Testis (tissue), 5 donors: Measurements from ENCODE around the gene KCNB1. TPM values are rescaled to one million over a fixed set of nuclear protein-coding genes. Genes with fewer than 3 reads are reported as not detected.

Experiments
- DNase-seq: peaks from one replicate; pipeline ENCODE4 v3.0.0-alpha.2; 2019
- H3K27ac ChIP-seq, 2 donors: fragments of 200-600 bp; sonication (generic); one replicate each; pipeline ENCODE4 v1.5.1; 2019
- H3K27me3 ChIP-seq: fragments of 200-600 bp; sonication (generic); one replicate; pipeline ENCODE4 v1.5.1; 2019
- H3K36me3 ChIP-seq: fragments of 200-600 bp; sonication (generic); one replicate; pipeline ENCODE4 v1.5.1; 2017; ENCODE audit warnings: low read depth; ENCODE audit errors: missing control alignments
- H3K4me1 ChIP-seq: fragments of 200-600 bp; sonication (generic); one replicate; pipeline ENCODE4 v1.5.1; 2019
- H3K4me3 ChIP-seq, 2 donors: fragments of 200-600 bp; sonication (generic); one replicate each; pipeline ENCODE4 v1.5.1; 2017 to 2019
- H3K9me3 ChIP-seq: fragments of 200-600 bp; sonication (generic); one replicate; pipeline ENCODE4 v1.5.1; 2017
- POLR2A ChIP-seq: fragments of 450-650 bp; IDR thresholded peaks from one replicate; pipeline ENCODE4 v1.6.1; 2017; ENCODE audit warnings: antibody characterized with exemption, mild to moderate bottlenecking, moderate library complexity
- WGBS, 2 donors: methylation state at CpG; one replicate each; pipeline ENCODE4 v1.1.5; 2018; 5-methylcytosine and 5-hydroxymethylcytosine counted together
- intact Hi-C: fragments of 100-400 bp; cut with DNase I; formaldehyde crosslinking; loops from one replicate; pipeline ENCODE4 v1.15.1; 2023; ENCODE audit warnings: low total_unique reads
- long read RNA-seq, 2 donors: transcript quantifications; one replicate each; lab custom pipeline, GENCODE V29; 2026
- polyA plus RNA-seq: library from polyadenylated mRNA; stranded (reverse); fragments of 350-450 nt; fragmentation: Illumina TruSeq; extraction: RNeasy Lipid Tissue Mini Kit (QIAGEN cat#74804); gene quantifications from one replicate; pipeline ENCODE4 v1.2.3, GENCODE V29; 2014; ENCODE audit warnings: low read depth, low replicate concordance; ENCODE audit not compliant: insufficient read depth
- total RNA-seq, 2 donors: library from RNA; depleted of rRNA; stranded (reverse); fragments of >200 nt; gene quantifications; one replicate each; pipeline ENCODE4 v1.2.3, GENCODE V29; 2016
- TF ChIP-seq, protein P1 (sequence below), 3 experiments: fragments of 450-650 bp in 2 of 3; fragments of 200-600 bp in 1 of 3; sonication (generic) in 1 of 3; IDR thresholded peaks; one replicate each; pipeline ENCODE4 v1.5.1; 2016 to 2019; ENCODE audit warnings: antibody characterized with exemption in 3 of 3, mild to moderate bottlenecking in 2 of 3, moderate library complexity in 1 of 3

The KCNB1 gene
- total RNA-seq (1 to 10 TPM; 2.3 to 4.6 TPM), polyA plus RNA-seq (1.5 TPM)
- long read RNA-seq, donor 1, full-length matches to known transcripts = 1 of 1 reads
- long read RNA-seq, donor 1, partial matches to known transcripts = 0 of 1 reads
- long read RNA-seq, donor 1, other reads (novel, unspliced or antisense) = 0 of 1 reads
- long read RNA-seq, donor 2 = 0 reads

DNA sequence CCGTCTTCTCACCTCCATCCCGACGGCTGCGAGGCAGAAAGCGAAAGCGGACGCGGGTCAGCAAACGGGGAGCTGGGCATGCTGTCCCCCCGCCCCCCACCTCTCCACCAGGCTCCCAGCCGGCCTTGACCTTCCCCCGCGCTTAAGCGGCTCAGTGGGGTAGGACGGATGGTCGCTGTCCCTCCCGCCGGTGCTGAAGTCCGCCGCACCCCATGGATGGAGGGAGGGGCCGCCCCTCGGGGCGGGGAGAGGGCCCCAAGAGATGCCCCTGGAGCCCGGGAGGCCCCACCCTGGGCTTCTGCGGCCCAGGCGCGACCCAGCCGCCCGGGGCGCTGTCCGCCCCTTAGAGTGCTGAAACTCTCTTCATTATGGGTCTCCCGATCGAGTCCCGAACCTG is at the start of gene KCNB1:
Gene KCNB1, minus strand, starts transcription at position 48 of the 397 bp plus-strand sequence. CDS start 188 bp downstream, outside the sequence.
- H3K27ac ChIP-seq = no peak within 1 kb of the TSS
- H3K4me3 ChIP-seq = peak within 1 kb of the TSS; percentile 51 to 57
- no peak for TF ChIP-seq POLR2A
- TF ChIP-seq, protein P1, sequence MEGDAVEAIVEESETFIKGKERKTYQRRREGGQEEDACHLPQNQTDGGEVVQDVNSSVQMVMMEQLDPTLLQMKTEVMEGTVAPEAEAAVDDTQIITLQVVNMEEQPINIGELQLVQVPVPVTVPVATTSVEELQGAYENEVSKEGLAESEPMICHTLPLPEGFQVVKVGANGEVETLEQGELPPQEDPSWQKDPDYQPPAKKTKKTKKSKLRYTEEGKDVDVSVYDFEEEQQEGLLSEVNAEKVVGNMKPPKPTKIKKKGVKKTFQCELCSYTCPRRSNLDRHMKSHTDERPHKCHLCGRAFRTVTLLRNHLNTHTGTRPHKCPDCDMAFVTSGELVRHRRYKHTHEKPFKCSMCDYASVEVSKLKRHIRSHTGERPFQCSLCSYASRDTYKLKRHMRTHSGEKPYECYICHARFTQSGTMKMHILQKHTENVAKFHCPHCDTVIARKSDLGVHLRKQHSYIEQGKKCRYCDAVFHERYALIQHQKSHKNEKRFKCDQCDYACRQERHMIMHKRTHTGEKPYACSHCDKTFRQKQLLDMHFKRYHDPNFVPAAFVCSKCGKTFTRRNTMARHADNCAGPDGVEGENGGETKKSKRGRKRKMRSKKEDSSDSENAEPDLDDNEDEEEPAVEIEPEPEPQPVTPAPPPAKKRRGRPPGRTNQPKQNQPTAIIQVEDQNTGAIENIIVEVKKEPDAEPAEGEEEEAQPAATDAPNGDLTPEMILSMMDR (IDR thresholded peaks at IDR 0.05) = peak in 1 of 3 experiments; percentile 29
- H3K27me3 ChIP-seq = no peaks in the 10 kb centered on the region
- DNase-seq = peak; percentile 69
- H3K9me3 ChIP-seq = no peaks in the 10 kb centered on the region
- intact Hi-C loops = loop anchor here (5.0 kb wide), 1 partner anchor 145 kb away; no protein-coding TSS in a partner anchor
- no peaks in the 10 kb centered on the region for H3K36me3 ChIP-seq
- 0 to 6% methylated on average over 16 to 18 of the region's 34 CpGs for WGBS, 2 donors
- H3K4me1 ChIP-seq = peaks cover 11% of the 10 kb centered on the region

DNA sequence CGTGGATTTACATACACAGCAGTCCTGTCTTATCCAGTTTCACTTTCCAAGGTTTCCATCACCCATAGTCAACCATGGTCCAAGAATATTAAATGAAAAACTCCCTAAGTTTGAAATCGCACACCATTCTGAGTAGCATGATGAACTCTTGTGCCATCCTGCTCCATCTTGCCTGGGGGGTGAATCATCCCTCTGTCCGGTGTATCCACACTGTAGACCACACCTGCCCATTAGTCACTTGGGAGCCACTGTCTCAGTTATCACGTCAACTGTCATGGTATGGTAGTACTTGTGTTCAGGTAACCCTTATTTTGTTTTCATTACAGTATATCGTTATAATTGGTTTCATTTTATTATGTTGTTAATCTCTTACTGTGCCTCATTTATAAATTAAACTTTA is 47.0 kb upstream of the KCNB1 start:
- 90 to 93% methylated on average over 5 of the region's 5 CpGs for WGBS, 2 donors
- H3K4me1 ChIP-seq = no peaks in the 10 kb centered on the region
- H3K9me3 ChIP-seq = no peaks in the 10 kb centered on the region
- no peak for TF ChIP-seq POLR2A
- TF ChIP-seq, protein P1 (IDR thresholded peaks at IDR 0.05) = no peak
- H3K27me3 ChIP-seq = no peaks in the 10 kb centered on the region
- no peak overlapping the region for H3K27ac ChIP-seq
- DNase-seq = no peak
- intact Hi-C loops = no loop called here
- H3K36me3 ChIP-seq = no peaks in the 10 kb centered on the region
- H3K4me3 ChIP-seq = no peak overlapping the region

DNA sequence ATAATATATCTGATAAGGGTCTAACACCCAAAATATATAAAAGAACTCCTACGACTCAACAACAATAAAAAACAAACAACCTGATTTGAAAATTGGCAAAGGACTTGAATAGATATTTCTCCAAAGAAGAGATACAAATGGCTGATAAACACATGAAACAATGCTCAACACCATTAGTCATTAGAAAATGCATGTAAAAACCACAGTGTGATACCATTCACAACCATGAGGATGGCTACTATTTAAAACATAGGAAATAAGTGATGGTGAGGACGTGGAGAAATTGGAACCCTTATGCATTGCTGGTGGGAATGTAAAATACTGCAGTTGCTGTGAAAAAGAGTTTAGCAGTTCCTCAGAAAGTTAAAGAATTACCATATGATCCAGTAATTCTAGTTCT is 44.1 kb upstream of the KCNB1 start:
- intact Hi-C loops = no loop called here
- H3K4me1 ChIP-seq = no peaks in the 10 kb centered on the region
- no peaks in the 10 kb centered on the region for H3K27me3 ChIP-seq
- H3K4me3 ChIP-seq = no peak overlapping the region
- H3K27ac ChIP-seq = no peak overlapping the region
- DNase-seq = no peak
- 92 to 93% methylated on average over 2 of the region's 2 CpGs for WGBS, 2 donors
- H3K9me3 ChIP-seq = no peaks in the 10 kb centered on the region
- H3K36me3 ChIP-seq = no peaks in the 10 kb centered on the region
- TF ChIP-seq, protein P1 (IDR thresholded peaks at IDR 0.05) = no peak
- no peak for TF ChIP-seq POLR2A

DNA sequence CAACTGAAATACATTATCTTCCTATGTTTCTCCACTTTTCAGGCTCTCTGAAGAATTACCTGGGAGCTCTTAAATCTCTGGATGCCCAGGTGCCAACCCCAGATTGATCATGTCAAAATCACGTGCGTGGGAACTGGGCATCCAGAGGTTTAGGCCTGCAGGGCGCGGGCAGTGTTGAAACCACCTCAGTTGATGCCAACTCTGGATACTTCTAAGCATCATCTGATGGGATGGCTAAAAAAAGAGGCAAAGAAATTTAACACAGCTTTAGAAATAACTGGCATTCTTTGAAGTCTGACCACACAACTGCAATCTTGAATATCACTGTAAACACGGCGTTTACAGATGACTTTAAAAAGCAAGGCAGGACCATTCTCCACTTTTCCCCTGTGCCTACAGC is 43.6 kb upstream of the KCNB1 start:
- H3K4me3 ChIP-seq = no peak overlapping the region
- no peaks in the 10 kb centered on the region for H3K4me1 ChIP-seq
- WGBS, 2 donors = 92 to 94% methylated on average over 6 of the region's 6 CpGs
- no peak for DNase-seq
- H3K36me3 ChIP-seq = no peaks in the 10 kb centered on the region
- intact Hi-C loops = no loop called here
- H3K27me3 ChIP-seq = no peaks in the 10 kb centered on the region
- no peaks in the 10 kb centered on the region for H3K9me3 ChIP-seq
- H3K27ac ChIP-seq = no peak overlapping the region
- no peak for TF ChIP-seq POLR2A
- TF ChIP-seq, protein P1 (IDR thresholded peaks at IDR 0.05) = no peak

DNA sequence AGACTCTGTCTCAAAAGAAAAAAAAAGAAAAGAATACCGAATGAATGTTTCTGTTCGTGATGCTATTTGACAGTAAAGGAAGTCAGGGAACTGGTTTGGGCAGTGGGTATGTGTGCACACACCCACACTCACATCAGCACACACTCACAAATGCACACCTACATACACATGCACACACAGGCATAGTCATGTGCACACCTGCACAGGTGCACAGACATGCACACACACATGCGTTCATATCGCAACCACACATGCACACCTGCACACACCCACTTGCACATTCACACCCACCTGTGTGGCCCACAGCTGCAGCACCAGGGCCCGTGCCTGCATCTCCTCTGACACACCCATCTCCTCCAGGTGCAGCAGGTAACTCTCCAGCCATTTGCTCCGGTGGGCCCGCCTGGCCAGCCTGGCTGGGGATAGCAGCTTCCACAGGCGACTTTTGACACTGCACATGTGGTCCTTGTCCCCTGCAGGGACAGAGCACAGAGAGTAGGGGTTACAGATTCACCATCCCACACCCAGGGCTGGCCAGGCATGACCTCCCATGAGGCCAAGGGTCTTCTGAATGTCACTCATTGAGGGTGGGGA is 41.4 kb upstream of the KCNB1 start:
- Histone ChIP-seq H3K27me3 (no peaks in the 10 kb centered on the region), H3K4me1 (no peaks in the 10 kb centered on the region), H3K4me3 (no peak overlapping the region), H3K27ac (no peak overlapping the region), H3K36me3 (no peaks in the 10 kb centered on the region), H3K9me3 (no peaks in the 10 kb centered on the region)
- no peak for DNase-seq
- 97% methylated on average over 8 of the region's 8 CpGs for WGBS, 2 donors
- TF ChIP-seq POLR2A = no peak
- TF ChIP-seq, protein P1 (IDR thresholded peaks at IDR 0.05) = no peak
- intact Hi-C loops = no loop called here
